DOHH2 (cell line): ENCODE results near the gene TRIOBP.

ENCODE experiments used
- H3F3A ChIP-seq: fragments of 200-600 bp; sonication (generic), shearing (Covaris generic); 2 replicates; pipeline ENCODE4 v1.6.0; 2016; ENCODE audit warnings: antibody characterized with exemption, mild to moderate bottlenecking; ENCODE audit not compliant: control insufficient read depth, insufficient read depth
- H3K27ac ChIP-seq: fragments of 200-600 bp; sonication (generic); 2 replicates; pipeline ENCODE4 v1.5.1; 2014; ENCODE audit warnings: low read depth, mild to moderate bottlenecking, low read length, moderate library complexity
- H3K27me3 ChIP-seq: fragments of 200-600 bp; sonication (generic); 2 replicates; pipeline ENCODE4 v1.6.1; 2014; ENCODE audit warnings: mild to moderate bottlenecking, low read length, mixed read lengths; ENCODE audit not compliant: control insufficient read depth
- H3K36me3 ChIP-seq: fragments of 200-600 bp; sonication (generic); 2 replicates; pipeline ENCODE4 v1.6.1; 2014; ENCODE audit warnings: mild to moderate bottlenecking, low read length, moderate library complexity, mixed read lengths; ENCODE audit not compliant: control insufficient read depth
- H3K4me1 ChIP-seq: fragments of 200-600 bp; sonication (generic); 2 replicates; pipeline ENCODE4 v1.6.1; 2014; ENCODE audit warnings: mild to moderate bottlenecking, low read length, mixed read lengths; ENCODE audit not compliant: control insufficient read depth
- H3K4me2 ChIP-seq: fragments of 200-600 bp; sonication (generic); 2 replicates; pipeline ENCODE4 v1.6.0; 2014; ENCODE audit warnings: mild to moderate bottlenecking, low read length, moderate library complexity
- H3K4me3 ChIP-seq: fragments of 200-600 bp; sonication (generic); 2 replicates; pipeline ENCODE4 v1.5.1; 2014; ENCODE audit warnings: mild to moderate bottlenecking, low read length, mixed read lengths
- H3K79me2 ChIP-seq: fragments of 200-600 bp; sonication (generic); 2 replicates; pipeline ENCODE4 v1.6.1; 2014; ENCODE audit warnings: mild to moderate bottlenecking, low read length, mixed read lengths; ENCODE audit not compliant: control insufficient read depth
- H3K9me2 ChIP-seq: fragments of 200-600 bp; sonication (generic); replicated peaks from 2 replicates; pipeline ENCODE4 v1.6.1; 2014; ENCODE audit warnings: mild to moderate bottlenecking, low read length, mixed read lengths; ENCODE audit not compliant: control insufficient read depth
- H3K9me3 ChIP-seq: fragments of 200-600 bp; sonication (generic); 2 replicates; pipeline ENCODE4 v1.6.1; 2014; ENCODE audit warnings: antibody characterized with exemption, low read length, mixed read lengths; ENCODE audit not compliant: control insufficient read depth, insufficient read depth
- H4K20me1 ChIP-seq: fragments of 200-600 bp; sonication (generic); 2 replicates; pipeline ENCODE4 v1.6.0; 2014; ENCODE audit warnings: low read depth, mild to moderate bottlenecking, antibody characterized with exemption, low read length, moderate library complexity; ENCODE audit not compliant: control insufficient read depth, insufficient read depth
- EZH2phosphoT487 ChIP-seq: fragments of 200-600 bp; sonication (generic); IDR thresholded peaks from 2 replicates; pipeline ENCODE4 v1.6.1; 2017; ENCODE audit warnings: borderline replicate concordance, mild to moderate bottlenecking, antibody characterized with exemption, low read length, moderate library complexity, mixed read lengths
- TF ChIP-seq, protein P1 (sequence below): fragments of 200-600 bp; sonication (generic); IDR thresholded peaks from one replicate; pipeline ENCODE4 v1.5.1; 2014; ENCODE audit warnings: antibody characterized with exemption, mild to moderate bottlenecking, low read depth, low read length; ENCODE audit not compliant: poor library complexity, severe bottlenecking

The TRIOBP gene

DNA sequence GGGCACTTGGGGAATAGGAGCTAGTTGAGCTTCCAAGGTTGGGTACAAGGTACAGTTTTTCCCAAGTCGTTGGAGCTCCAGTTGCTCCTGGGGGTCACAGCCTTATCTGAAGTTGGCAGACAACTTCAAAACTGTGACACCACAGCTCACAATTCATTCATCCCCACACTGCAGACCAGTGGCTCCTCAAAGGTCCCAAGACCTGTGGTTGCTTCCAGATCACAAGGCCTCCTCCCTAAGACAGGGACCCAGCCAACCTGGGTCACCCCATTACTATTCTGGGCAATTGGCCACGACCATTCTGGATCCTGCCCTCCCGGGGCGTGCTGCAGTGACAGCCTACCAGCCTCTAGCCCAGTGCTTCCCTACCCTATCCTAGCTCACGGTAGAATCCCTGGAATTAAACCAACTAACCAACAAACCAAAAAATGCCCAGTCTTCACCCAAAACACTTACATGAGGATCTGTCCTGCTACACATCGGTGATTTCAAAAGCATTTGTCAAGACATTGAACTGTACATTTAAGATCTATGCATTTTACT lies 39.2 kb upstream of the TRIOBP start:
- TF ChIP-seq EZH2phosphoT487: no peak
- TF ChIP-seq, protein P1, sequence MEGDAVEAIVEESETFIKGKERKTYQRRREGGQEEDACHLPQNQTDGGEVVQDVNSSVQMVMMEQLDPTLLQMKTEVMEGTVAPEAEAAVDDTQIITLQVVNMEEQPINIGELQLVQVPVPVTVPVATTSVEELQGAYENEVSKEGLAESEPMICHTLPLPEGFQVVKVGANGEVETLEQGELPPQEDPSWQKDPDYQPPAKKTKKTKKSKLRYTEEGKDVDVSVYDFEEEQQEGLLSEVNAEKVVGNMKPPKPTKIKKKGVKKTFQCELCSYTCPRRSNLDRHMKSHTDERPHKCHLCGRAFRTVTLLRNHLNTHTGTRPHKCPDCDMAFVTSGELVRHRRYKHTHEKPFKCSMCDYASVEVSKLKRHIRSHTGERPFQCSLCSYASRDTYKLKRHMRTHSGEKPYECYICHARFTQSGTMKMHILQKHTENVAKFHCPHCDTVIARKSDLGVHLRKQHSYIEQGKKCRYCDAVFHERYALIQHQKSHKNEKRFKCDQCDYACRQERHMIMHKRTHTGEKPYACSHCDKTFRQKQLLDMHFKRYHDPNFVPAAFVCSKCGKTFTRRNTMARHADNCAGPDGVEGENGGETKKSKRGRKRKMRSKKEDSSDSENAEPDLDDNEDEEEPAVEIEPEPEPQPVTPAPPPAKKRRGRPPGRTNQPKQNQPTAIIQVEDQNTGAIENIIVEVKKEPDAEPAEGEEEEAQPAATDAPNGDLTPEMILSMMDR: no peak
- Histone ChIP-seq H4K20me1 (peaks cover 26% of the 10 kb centered on the region), H3K9me3 (no peaks in the 10 kb centered on the region), H3K36me3 (peaks cover 41% of the 10 kb centered on the region), H3K27me3 (no peaks in the 10 kb centered on the region), H3K27ac (peak overlapping the region; percentile 88), H3F3A (peaks cover 14% of the 10 kb centered on the region), H3K9me2 (no peaks in the 10 kb centered on the region), H3K4me1 (peaks cover 42% of the 10 kb centered on the region), H3K4me2 (peak overlapping the region; percentile 99), H3K79me2 (peaks cover 44% of the 10 kb centered on the region), H3K4me3 (peak overlapping the region; percentile 88)

DNA sequence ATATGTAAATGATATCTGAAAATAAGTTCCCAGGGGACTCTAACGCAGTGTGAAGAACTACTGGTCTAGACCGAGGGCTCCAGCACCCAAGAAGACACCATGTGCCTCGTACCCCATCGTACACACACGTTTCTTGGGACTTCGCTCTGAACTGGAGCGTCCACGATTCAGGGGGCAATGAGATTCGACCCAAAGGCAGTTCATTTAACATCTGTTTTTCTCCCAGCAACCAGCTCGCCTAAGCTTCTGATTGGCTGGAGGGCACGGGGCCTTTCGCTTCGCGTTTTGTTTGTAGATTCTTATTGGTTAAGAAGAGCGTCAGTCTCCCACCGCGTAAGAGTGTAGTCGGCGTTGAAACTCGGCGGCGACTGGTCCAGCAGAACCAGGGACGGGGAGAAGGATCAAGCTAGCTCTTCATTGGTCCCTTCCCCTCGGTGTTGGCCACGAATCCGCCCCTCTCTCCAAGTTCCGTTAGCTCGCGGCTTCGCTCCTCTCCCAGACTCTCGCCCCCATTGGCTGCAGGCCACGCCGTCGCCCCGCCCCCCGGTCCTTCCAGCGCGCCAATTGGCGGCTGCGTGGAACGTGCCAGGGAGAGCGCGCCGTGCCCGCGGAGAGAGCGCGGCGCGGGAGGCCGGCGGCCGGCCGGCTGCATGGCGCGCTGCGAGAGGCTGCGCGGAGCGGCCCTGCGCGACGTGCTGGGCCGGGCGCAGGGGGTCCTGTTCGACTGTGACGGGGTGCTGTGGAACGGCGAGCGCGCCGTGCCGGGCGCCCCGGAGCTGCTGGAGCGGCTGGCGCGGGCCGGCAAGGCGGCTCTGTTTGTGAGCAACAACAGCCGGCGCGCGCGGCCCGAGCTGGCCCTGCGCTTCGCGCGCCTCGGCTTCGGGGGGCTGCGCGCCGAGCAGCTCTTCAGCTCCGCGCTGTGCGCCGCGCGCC lies 38.4 kb upstream of the TRIOBP start, which contains the start of gene PDXP:
Gene PDXP, plus strand, starts transcription at position 591 of the 933 bp plus-strand sequence. Its CDS starts 60 bp downstream, at position 651.
- H3K9me2 ChIP-seq: no peaks in the 10 kb centered on the region
- H3K4me3 ChIP-seq: peak within 1 kb of the TSS; percentile 90
- peaks cover 37% of the 10 kb centered on the region for H3K36me3 ChIP-seq
- H3F3A ChIP-seq: peaks cover 14% of the 10 kb centered on the region
- no peaks in the 10 kb centered on the region for H3K27me3 ChIP-seq
- no peaks in the 10 kb centered on the region for H3K9me3 ChIP-seq
- H3K79me2 ChIP-seq: peaks cover 52% of the 10 kb centered on the region
- H3K4me1 ChIP-seq: peaks cover 42% of the 10 kb centered on the region
- no peak for TF ChIP-seq EZH2phosphoT487
- TF ChIP-seq, protein P1: no peak
- peak within 1 kb of the TSS; percentile 99 for H3K4me2 ChIP-seq
- H4K20me1 ChIP-seq: peaks cover 29% of the 10 kb centered on the region
- H3K27ac ChIP-seq: peak within 1 kb of the TSS; percentile 88

DNA sequence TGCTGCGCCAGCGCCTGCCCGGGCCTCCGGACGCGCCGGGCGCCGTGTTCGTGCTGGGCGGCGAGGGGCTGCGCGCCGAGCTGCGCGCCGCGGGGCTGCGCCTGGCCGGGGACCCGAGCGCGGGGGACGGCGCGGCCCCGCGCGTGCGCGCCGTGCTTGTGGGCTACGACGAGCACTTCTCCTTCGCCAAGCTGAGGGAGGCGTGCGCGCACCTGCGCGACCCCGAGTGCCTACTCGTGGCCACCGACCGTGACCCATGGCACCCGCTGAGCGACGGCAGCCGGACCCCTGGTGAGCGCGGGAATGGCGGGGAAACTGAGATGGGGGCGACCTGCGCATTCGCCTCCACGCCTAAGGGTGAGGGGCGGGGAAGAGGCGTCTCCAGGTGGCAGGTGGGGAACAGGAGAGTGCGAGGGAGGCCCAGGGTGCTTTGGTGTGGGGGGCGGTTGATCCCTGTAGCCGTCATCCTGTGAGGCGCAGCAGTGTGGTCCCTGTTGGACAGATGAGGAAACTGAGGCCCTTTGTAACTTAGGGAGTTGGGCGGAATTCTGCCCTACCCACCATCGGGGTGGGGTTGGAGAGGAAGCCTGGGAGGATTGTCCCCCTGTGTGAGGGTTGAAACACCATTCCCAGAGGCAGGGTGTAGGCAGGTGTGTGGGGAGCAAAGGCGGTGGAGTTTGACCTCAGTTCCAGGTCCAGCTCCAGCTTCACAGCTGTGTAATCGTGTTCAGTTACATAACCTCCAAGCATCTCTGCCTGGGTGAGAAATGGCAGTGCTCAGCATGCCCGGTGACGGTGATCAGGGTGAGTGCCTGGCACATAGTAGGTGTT lies 37.6 kb upstream of the TRIOBP start:
- peaks cover 14% of the 10 kb centered on the region for H3F3A ChIP-seq
- no peaks in the 10 kb centered on the region for H3K9me2 ChIP-seq
- H3K27me3 ChIP-seq: no peaks in the 10 kb centered on the region
- peak overlapping the region; percentile 90 for H3K4me3 ChIP-seq
- H3K9me3 ChIP-seq: no peaks in the 10 kb centered on the region
- H3K4me2 ChIP-seq: peak overlapping the region; percentile 99
- peaks cover 60% of the 10 kb centered on the region for H3K79me2 ChIP-seq
- peaks cover 35% of the 10 kb centered on the region for H3K36me3 ChIP-seq
- peak overlapping the region; percentile 55 for H3K27ac ChIP-seq
- TF ChIP-seq, protein P1: no peak
- no peak for TF ChIP-seq EZH2phosphoT487
- H3K4me1 ChIP-seq: peaks cover 42% of the 10 kb centered on the region
- H4K20me1 ChIP-seq: peaks cover 33% of the 10 kb centered on the region
